Measurements from ENCODE around the gene POFUT2.

Gene POFUT2

GRCh38 chr21:45334134-45334533 is 46.4 kb upstream of the POFUT2 start:
- no peak overlapping the region for H3K4me3 ChIP-seq (ENCODE audit: low read depth, low read length)
- no peak for TF ChIP-seq CTCF (IDR thresholded peaks at IDR 0.05; ENCODE audit: low read depth, low read length)

- no peak for TF ChIP-seq CTCF (IDR thresholded peaks at IDR 0.05; ENCODE audit: low read depth, low read length)
- H3K4me3 ChIP-seq (ENCODE audit: low read depth, low read length), result no peak overlapping the region
Observed at GRCh38 chr21:45333583-45334121, 46.0 kb upstream of the POFUT2 start.

DNA sequence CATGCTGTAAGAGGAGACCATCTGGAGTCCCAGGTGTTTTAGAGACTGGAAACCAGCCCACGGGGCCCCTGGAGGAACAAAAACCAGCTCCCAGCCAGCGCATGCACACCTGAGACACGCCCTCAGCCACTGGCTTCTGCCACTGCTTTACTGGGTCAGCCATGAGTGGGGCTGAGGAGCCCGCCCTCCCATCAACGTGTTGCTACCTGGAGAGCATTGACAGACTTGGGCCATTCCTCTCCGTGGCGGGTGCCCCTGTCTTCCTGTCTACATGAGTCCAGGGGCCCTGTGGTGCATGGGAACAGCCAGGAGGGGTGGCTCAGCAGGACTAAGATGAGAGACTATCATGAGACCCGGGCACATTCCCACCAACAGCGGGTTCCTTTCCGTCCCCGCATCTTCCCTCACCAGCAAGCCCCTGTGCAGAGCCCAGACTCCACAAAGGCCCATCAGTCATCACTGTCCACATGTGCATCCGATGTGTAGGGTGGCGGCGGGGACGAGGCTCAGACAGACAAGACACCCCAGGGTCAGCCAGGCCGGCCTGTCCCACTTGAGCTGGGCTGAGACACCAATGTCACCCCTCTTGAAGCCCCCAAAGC is 45.4 kb upstream of the POFUT2 start:
- H3K4me3 ChIP-seq (ENCODE audit: low read depth, low read length), result no peak overlapping the region
- no peak for TF ChIP-seq CTCF (IDR thresholded peaks at IDR 0.05; ENCODE audit: low read depth, low read length)

- no peak overlapping the region for H3K4me3 ChIP-seq (ENCODE audit: low read depth, low read length)
- TF ChIP-seq CTCF (IDR thresholded peaks at IDR 0.05; ENCODE audit: low read depth, low read length), result no peak
Observed at GRCh38 chr21:45332415-45332814, 44.7 kb upstream of the POFUT2 start.

- no peak overlapping the region for H3K4me3 ChIP-seq (ENCODE audit: low read depth, low read length)
- no peak for TF ChIP-seq CTCF (IDR thresholded peaks at IDR 0.05; ENCODE audit: low read depth, low read length)
Observed at GRCh38 chr21:45331531-45332147, 43.9 kb upstream of the POFUT2 start.

DNA sequence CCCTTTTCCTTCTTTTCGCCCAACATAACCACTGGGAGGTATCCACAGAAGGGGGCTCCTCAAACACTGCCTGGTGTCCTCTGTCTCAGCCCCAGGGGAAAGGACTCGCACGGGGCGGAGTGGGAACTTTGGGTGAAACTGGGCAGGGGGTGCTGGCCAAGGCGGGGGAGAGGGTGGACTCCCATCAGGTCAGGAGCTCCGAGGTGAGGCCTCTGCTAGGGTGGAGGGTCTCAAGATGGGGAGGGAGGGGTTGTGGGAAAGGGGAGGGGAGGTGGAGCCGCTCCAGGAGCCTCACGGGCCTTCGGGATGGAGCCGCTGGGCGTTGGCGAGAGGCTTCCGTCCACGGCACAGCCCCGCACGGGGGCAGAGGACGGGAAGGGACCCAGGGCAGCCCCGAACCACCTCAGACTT is 43.2 kb upstream of the POFUT2 start:
- no peak overlapping the region for H3K4me3 ChIP-seq (ENCODE audit: low read depth, low read length)
- TF ChIP-seq CTCF (IDR thresholded peaks at IDR 0.05; ENCODE audit: low read depth, low read length), result no peak

DNA sequence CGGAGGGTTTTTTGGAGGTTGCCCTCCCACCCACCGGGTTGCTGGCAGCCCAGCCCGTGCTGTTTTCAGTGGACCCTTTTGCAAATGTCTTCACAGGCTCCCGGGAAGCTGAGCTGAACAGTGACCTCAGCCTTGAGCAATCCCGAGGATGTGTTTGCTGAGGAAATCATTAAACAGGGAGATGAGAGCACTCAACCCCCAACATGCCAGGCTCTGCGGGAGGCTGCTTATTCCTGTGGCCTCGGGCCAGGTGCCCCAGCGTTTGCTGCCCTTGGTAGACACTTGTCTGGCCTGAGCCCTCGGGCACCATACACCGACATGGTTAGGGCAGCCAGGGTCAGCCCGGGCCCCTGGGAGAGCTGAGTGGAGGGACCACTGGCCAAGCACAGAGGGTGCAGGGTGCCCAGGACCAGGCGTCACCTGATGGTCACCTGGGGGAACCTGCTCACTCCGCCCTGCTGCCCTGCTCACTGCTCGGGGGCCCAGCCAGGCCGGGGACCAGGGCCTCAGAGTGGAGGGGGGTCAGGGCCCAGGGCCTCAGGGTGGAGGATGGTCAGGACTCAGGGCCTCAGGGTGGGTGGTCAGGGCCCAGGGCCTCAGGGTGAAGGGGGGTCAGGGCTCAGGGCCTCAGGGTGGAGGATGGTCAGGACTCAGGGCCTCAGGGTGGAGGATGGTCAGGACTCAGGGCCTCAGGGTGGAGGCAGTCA is 42.5 kb upstream of the POFUT2 start:
- H3K4me3 ChIP-seq (ENCODE audit: low read depth, low read length), result no peak overlapping the region
- no peak for TF ChIP-seq CTCF (IDR thresholded peaks at IDR 0.05; ENCODE audit: low read depth, low read length)
